ENCODE measurements around the gene KIF3B.

GRCh38 chr20:32291166-32291565 is 13.7 kb downstream of the KIF3B start:
- no peak for TF ChIP-seq TARDBP (IDR thresholded peaks at IDR 0.05)
- no peak for TF ChIP-seq BHLHE40 (IDR thresholded peaks at IDR 0.05; ENCODE audit: borderline replicate concordance)

Measured in HEK293T (cell line).